Measurements from ENCODE around the gene SMIM28. TPM values are rescaled to one million over a fixed set of nuclear protein-coding genes. Genes with fewer than 3 reads are reported as not detected.
"Not testable (repeated sequence)": the region's sequence is repeated elsewhere in the genome, so short reads cannot be mapped to it uniquely, and the experiment has no call there.

Gene SMIM28
- total RNA-seq, 4 donors from 2014 or later: not detected

- H3K27ac ChIP-seq: no peak overlapping the region
- H3K4me3 ChIP-seq (replicated peaks in 1 of 3): no peak overlapping the region
- WGBS, 2 donors: 84 to 97% methylated on average over 10 of the region's 10 CpGs
- no peaks in the 10 kb centered on the region for H3K27me3 ChIP-seq
- no peaks in the 10 kb centered on the region for H3K36me3 ChIP-seq
- intact Hi-C loops (cut with DNase I): loop anchor here (10.0 kb wide), 1 partner anchor 343 kb away; no protein-coding TSS in a partner anchor
- TF ChIP-seq CTCF (IDR thresholded peaks at IDR 0.05): no peak
- no peak for TF ChIP-seq POLR2A (IDR thresholded peaks at IDR 0.05)
- H3K9me3 ChIP-seq: no peaks in the 10 kb centered on the region
- no peaks in the 10 kb centered on the region for H3K4me1 ChIP-seq
- no peak for DNase-seq
Measured at GRCh38 chr6:138421608-138422007, 43.9 kb downstream of the SMIM28 start.

GRCh38 chr6:138422861-138423260 is 45.2 kb downstream of the SMIM28 start:
- DNase-seq: no peak
- TF ChIP-seq POLR2A (IDR thresholded peaks at IDR 0.05) (no peak), CTCF (IDR thresholded peaks at IDR 0.05) (no peak)
- Histone ChIP-seq H3K4me3 (replicated peaks in 1 of 3) (no peak overlapping the region), H3K36me3 (no peaks in the 10 kb centered on the region), H3K27me3 (no peaks in the 10 kb centered on the region), H3K9me3 (no peaks in the 10 kb centered on the region), H3K4me1 (no peaks in the 10 kb centered on the region), H3K27ac (no peak overlapping the region)
- intact Hi-C loops (cut with DNase I): loop anchor here (10.0 kb wide), 1 partner anchor 342 kb away; no protein-coding TSS in a partner anchor

GRCh38 chr6:138424004-138424904 is 46.5 kb downstream of the SMIM28 start:
- Histone ChIP-seq H3K27ac (no peak overlapping the region), H3K4me3 (replicated peaks in 1 of 3) (no peak overlapping the region), H3K9me3 (no peaks in the 10 kb centered on the region), H3K36me3 (no peaks in the 10 kb centered on the region), H3K4me1 (no peaks in the 10 kb centered on the region), H3K27me3 (no peaks in the 10 kb centered on the region)
- WGBS, 2 donors: 92 to 93% methylated on average over 46 of the region's 48 CpGs
- intact Hi-C loops (cut with DNase I): loop anchor here (10.0 kb wide), 1 partner anchor 341 kb away; no protein-coding TSS in a partner anchor
- no peak for DNase-seq
- no peak for TF ChIP-seq CTCF (IDR thresholded peaks at IDR 0.05)
- no peak for TF ChIP-seq POLR2A (IDR thresholded peaks at IDR 0.05)

- intact Hi-C loops (cut with DNase I): loop anchor here (10.0 kb wide), 1 partner anchor 340 kb away; no protein-coding TSS in a partner anchor
- not testable (repeated sequence) for H3K4me1 ChIP-seq; H3K27me3 ChIP-seq; H3K4me3 ChIP-seq (replicated peaks in 1 of 3); H3K27ac ChIP-seq; DNase-seq; H3K9me3 ChIP-seq; H3K36me3 ChIP-seq
- WGBS, 2 donors: 95 to 96% methylated on average over 7 of the region's 7 CpGs
Measured at GRCh38 chr6:138425256-138425655, 47.6 kb downstream of the SMIM28 start.

GRCh38 chr6:138426500-138427123 is 48.9 kb downstream of the SMIM28 start:
- TF ChIP-seq CTCF (IDR thresholded peaks at IDR 0.05): no peak
- no peak for TF ChIP-seq POLR2A (IDR thresholded peaks at IDR 0.05)
- Histone ChIP-seq H3K4me1 (no peaks in the 10 kb centered on the region), H3K9me3 (no peaks in the 10 kb centered on the region), H3K27me3 (no peaks in the 10 kb centered on the region), H3K27ac (no peak overlapping the region), H3K4me3 (replicated peaks in 1 of 3) (no peak overlapping the region), H3K36me3 (no peaks in the 10 kb centered on the region)
- WGBS, 2 donors: 84 to 96% methylated on average over 5 of the region's 5 CpGs
- no peak for DNase-seq
- intact Hi-C loops (cut with DNase I): loop anchor here (10.0 kb wide), 1 partner anchor 338 kb away; no protein-coding TSS in a partner anchor
